DMS79 treated with DMSO at 0.1 percent for 48 hours (cell line): ENCODE measurements around the gene SULT1C2.
"Not testable (repeated sequence)": the region's sequence is repeated elsewhere in the genome, so short reads cannot be mapped to it uniquely, and the experiment has no call there.

ENCODE experiments used
- DNase-seq: peaks from one replicate; lab custom pipeline; 2025; lab: John Stamatoyannopoulos, UW

The SULT1C2 gene

GRCh38 chr2:108351889-108352288, 63.2 kb downstream of the SULT1C2 start:
- no peak for DNase-seq

GRCh38 chr2:108354136-108354535, 65.4 kb downstream of the SULT1C2 start:
- no peak for DNase-seq

- DNase-seq: no peak
Observed at GRCh38 chr2:108355906-108356734, 67.4 kb downstream of the SULT1C2 start.

- DNase-seq: not testable (repeated sequence)
Observed at GRCh38 chr2:108359336-108359735, 70.6 kb downstream of the SULT1C2 start.
